LoVo (cell line): ENCODE data around the gene CACYBP.

ENCODE experiments used
- DNase-seq: peaks from one replicate; pipeline ENCODE4 v3.0.0-alpha.2; 2016; ENCODE audit warnings: low spot score

CACYBP gene

GRCh38 chr1:174974711-174975119 is 25.0 kb upstream of the CACYBP start:
- no peak for DNase-seq

GRCh38 chr1:174975764-174976163 is 24.0 kb upstream of the CACYBP start:
- no peak for DNase-seq

- DNase-seq = no peak
Observed at GRCh38 chr1:174976436-174977108, 23.2 kb upstream of the CACYBP start.

- DNase-seq = no peak
Observed at GRCh38 chr1:174982971-174983689, 16.6 kb upstream of the CACYBP start.

- no peak for DNase-seq
Observed at GRCh38 chr1:174984952-174985351, 14.8 kb upstream of the CACYBP start.

- DNase-seq = no peak
Observed at GRCh38 chr1:174988539-174988938, 11.2 kb upstream of the CACYBP start.

- DNase-seq = no peak
Observed at GRCh38 chr1:174988986-174989385, 10.8 kb upstream of the CACYBP start.

GRCh38 chr1:174989536-174990220 is 10.1 kb upstream of the CACYBP start:
- no peak for DNase-seq

GRCh38 chr1:174990382-174990999 is 9.3 kb upstream of the CACYBP start:
- DNase-seq = peak; percentile 77

GRCh38 chr1:174991473-174991872 is 8.3 kb upstream of the CACYBP start:
- DNase-seq = no peak

GRCh38 chr1:174995121-174995520 is 4.6 kb upstream of the CACYBP start:
- no peak for DNase-seq

GRCh38 chr1:174995916-174996315 is 3.8 kb upstream of the CACYBP start:
- DNase-seq = no peak

GRCh38 chr1:174996476-174996875 is 3.3 kb upstream of the CACYBP start:
- DNase-seq = no peak

GRCh38 chr1:174997041-174997440 is 2.7 kb upstream of the CACYBP start:
- DNase-seq = no peak

- peak; percentile 79 for DNase-seq
Observed at GRCh38 chr1:174998569-174999215, 1.1 kb upstream of the CACYBP start.

GRCh38 chr1:174999216-174999935 is 371 bp upstream of the CACYBP start:
- peak; percentile 96 for DNase-seq

- peak; percentile 14 for DNase-seq
Observed at GRCh38 chr1:175000697-175001187, 995 bp downstream of the CACYBP start.

GRCh38 chr1:175002910-175003517 is 3.3 kb downstream of the CACYBP start:
- DNase-seq = no peak

GRCh38 chr1:175003521-175003920 is 3.8 kb downstream of the CACYBP start:
- no peak for DNase-seq

- DNase-seq = no peak
Observed at GRCh38 chr1:175005085-175005783, 5.5 kb downstream of the CACYBP start.
